Activated T-helper 17 cell treated with anti-CD3 and anti-CD28 coated beads, Interleukin-2, amount 50 U/mL, for 72 hours (primary cell): ENCODE results near the gene ABHD1. TPM values are rescaled to one million over a fixed set of nuclear protein-coding genes. Genes with fewer than 3 reads are reported as not detected.
"Not testable (repeated sequence)": the region's sequence is repeated elsewhere in the genome, so short reads cannot be mapped to it uniquely, and the experiment has no call there.

Source experiments
- ATAC-seq: fragments of 150-1000 bp; cut with Tn5 transposase; replicated peaks from 2 replicates; pipeline ENCODE4 v1.10.0; 2021; ENCODE audit warnings: mild to moderate bottlenecking, moderate library complexity
- H3K27ac Mint-ChIP-seq: one replicate; pipeline ENCODE4 v1.8.0; 2022; ENCODE audit warnings: mixed read lengths
- H3K27me3 Mint-ChIP-seq: one replicate; pipeline ENCODE4 v1.8.0; 2022; ENCODE audit warnings: mixed read lengths
- H3K36me3 Mint-ChIP-seq: one replicate; pipeline ENCODE4 v1.8.0; 2022; ENCODE audit warnings: low read depth, mild to moderate bottlenecking, mixed read lengths
- H3K4me1 Mint-ChIP-seq: one replicate; pipeline ENCODE4 v1.8.0; 2022; ENCODE audit warnings: mixed read lengths
- H3K4me3 Mint-ChIP-seq: one replicate; pipeline ENCODE4 v1.8.0; 2022; ENCODE audit warnings: mild to moderate bottlenecking, mixed read lengths
- H3K9me3 Mint-ChIP-seq: one replicate; pipeline ENCODE4 v1.8.0; 2022; ENCODE audit warnings: mixed read lengths
- total RNA-seq, 2 donors: library from RNA; stranded (reverse); gene quantifications; one replicate each; pipeline ENCODE4 v1.2.3, GENCODE V29; 2022

The ABHD1 gene
- total RNA-seq, 2 donors from 2014 or later: 0.17 to 0.40 TPM

GRCh38 chr2:27094353-27094984 lies 29.1 kb upstream of the ABHD1 start:
- Mint-ChIP-seq H3K27ac (peak overlapping the region; percentile 25), H3K4me3 (no peak overlapping the region), H3K27me3 (no peaks in the 10 kb centered on the region), H3K36me3 (no peaks in the 10 kb centered on the region), H3K9me3 (no peaks in the 10 kb centered on the region), H3K4me1 (no peaks in the 10 kb centered on the region)
- no peak for ATAC-seq

- H3K27ac Mint-ChIP-seq: no peak overlapping the region
- H3K4me1 Mint-ChIP-seq: no peaks in the 10 kb centered on the region
- H3K4me3 Mint-ChIP-seq: no peak overlapping the region
- H3K27me3 Mint-ChIP-seq: no peaks in the 10 kb centered on the region
- H3K9me3 Mint-ChIP-seq: no peaks in the 10 kb centered on the region
- ATAC-seq: no peak
- no peaks in the 10 kb centered on the region for H3K36me3 Mint-ChIP-seq
Measured at GRCh38 chr2:27095427-27095744, 28.2 kb upstream of the ABHD1 start.

GRCh38 chr2:27095745-27096651 lies 27.6 kb upstream of the ABHD1 start:
- no peak overlapping the region for H3K27ac Mint-ChIP-seq
- H3K27me3 Mint-ChIP-seq: no peaks in the 10 kb centered on the region

GRCh38 chr2:27096748-27097297 lies 26.8 kb upstream of the ABHD1 start:
- Mint-ChIP-seq H3K4me3 (no peak overlapping the region), H3K4me1 (no peaks in the 10 kb centered on the region), H3K36me3 (no peaks in the 10 kb centered on the region), H3K9me3 (no peaks in the 10 kb centered on the region), H3K27me3 (no peaks in the 10 kb centered on the region), H3K27ac (no peak overlapping the region)
- ATAC-seq: no peak

More at GRCh38 chr2:27095745-27096651, 27.6 kb upstream of the ABHD1 start:
- Mint-ChIP-seq H3K4me3 (no peak overlapping the region), H3K9me3 (no peaks in the 10 kb centered on the region), H3K36me3 (no peaks in the 10 kb centered on the region), H3K4me1 (no peaks in the 10 kb centered on the region)
- peak; percentile 76 for ATAC-seq

- ATAC-seq: no peak
- Mint-ChIP-seq H3K27ac (no peak overlapping the region), H3K9me3 (no peaks in the 10 kb centered on the region), H3K4me1 (no peaks in the 10 kb centered on the region), H3K4me3 (no peak overlapping the region), H3K36me3 (no peaks in the 10 kb centered on the region), H3K27me3 (no peaks in the 10 kb centered on the region)
Measured at GRCh38 chr2:27097341-27097740, 26.3 kb upstream of the ABHD1 start.

- Mint-ChIP-seq H3K4me3 (no peak overlapping the region), H3K36me3 (no peaks in the 10 kb centered on the region), H3K27ac (no peak overlapping the region), H3K27me3 (peaks cover 1% of the 10 kb centered on the region), H3K4me1 (no peaks in the 10 kb centered on the region), H3K9me3 (no peaks in the 10 kb centered on the region)
- no peak for ATAC-seq
Measured at GRCh38 chr2:27099334-27099955, 24.2 kb upstream of the ABHD1 start.

- Mint-ChIP-seq H3K4me3 (no peak overlapping the region), H3K27ac (no peak overlapping the region), H3K27me3 (peaks cover 3% of the 10 kb centered on the region), H3K4me1 (no peaks in the 10 kb centered on the region), H3K36me3 (no peaks in the 10 kb centered on the region), H3K9me3 (no peaks in the 10 kb centered on the region)
- ATAC-seq: no peak
Measured at GRCh38 chr2:27100036-27100435, 23.6 kb upstream of the ABHD1 start.

GRCh38 chr2:27102329-27102728 lies 21.3 kb upstream of the ABHD1 start:
- H3K27me3 Mint-ChIP-seq: peaks cover 3% of the 10 kb centered on the region

GRCh38 chr2:27105981-27106380 lies 17.6 kb upstream of the ABHD1 start:
- no peaks in the 10 kb centered on the region for H3K36me3 Mint-ChIP-seq
- H3K9me3 Mint-ChIP-seq: no peaks in the 10 kb centered on the region

More at GRCh38 chr2:27102329-27102728, 21.3 kb upstream of the ABHD1 start:
- no peak overlapping the region for H3K4me3 Mint-ChIP-seq
- no peaks in the 10 kb centered on the region for H3K4me1 Mint-ChIP-seq
- H3K9me3 Mint-ChIP-seq: no peaks in the 10 kb centered on the region
- no peak for ATAC-seq
- no peak overlapping the region for H3K27ac Mint-ChIP-seq
- no peaks in the 10 kb centered on the region for H3K36me3 Mint-ChIP-seq

GRCh38 chr2:27108221-27108620 lies 15.4 kb upstream of the ABHD1 start:
- H3K27ac Mint-ChIP-seq: no peak overlapping the region
- no peaks in the 10 kb centered on the region for H3K4me1 Mint-ChIP-seq

More at GRCh38 chr2:27105981-27106380, 17.6 kb upstream of the ABHD1 start:
- no peaks in the 10 kb centered on the region for H3K4me1 Mint-ChIP-seq
- no peak overlapping the region for H3K27ac Mint-ChIP-seq
- no peak overlapping the region for H3K4me3 Mint-ChIP-seq
- ATAC-seq: no peak
- H3K27me3 Mint-ChIP-seq: peaks cover 6% of the 10 kb centered on the region

GRCh38 chr2:27109083-27109482 lies 14.5 kb upstream of the ABHD1 start:
- no peak overlapping the region for H3K4me3 Mint-ChIP-seq
- H3K27ac Mint-ChIP-seq: no peak overlapping the region
- no peak for ATAC-seq
- H3K9me3 Mint-ChIP-seq: no peaks in the 10 kb centered on the region
- peaks cover 6% of the 10 kb centered on the region for H3K27me3 Mint-ChIP-seq
- H3K36me3 Mint-ChIP-seq: no peaks in the 10 kb centered on the region
- H3K4me1 Mint-ChIP-seq: no peaks in the 10 kb centered on the region

More at GRCh38 chr2:27108221-27108620, 15.4 kb upstream of the ABHD1 start:
- Mint-ChIP-seq H3K4me3 (no peak overlapping the region), H3K9me3 (no peaks in the 10 kb centered on the region), H3K27me3 (peaks cover 6% of the 10 kb centered on the region), H3K36me3 (no peaks in the 10 kb centered on the region)
- no peak for ATAC-seq

- H3K27ac Mint-ChIP-seq, H3K9me3 Mint-ChIP-seq, H3K27me3 Mint-ChIP-seq, ATAC-seq, H3K4me3 Mint-ChIP-seq, H3K36me3 Mint-ChIP-seq, H3K4me1 Mint-ChIP-seq: not testable (repeated sequence)
Measured at GRCh38 chr2:27110603-27111352, 12.8 kb upstream of the ABHD1 start.

- not testable (repeated sequence) for H3K36me3 Mint-ChIP-seq, H3K4me3 Mint-ChIP-seq, H3K27me3 Mint-ChIP-seq, H3K9me3 Mint-ChIP-seq, ATAC-seq, H3K27ac Mint-ChIP-seq, H3K4me1 Mint-ChIP-seq
Measured at GRCh38 chr2:27111392-27112078, 12.1 kb upstream of the ABHD1 start.

GRCh38 chr2:27115519-27115918 lies 8.1 kb upstream of the ABHD1 start:
- Mint-ChIP-seq H3K36me3 (no peaks in the 10 kb centered on the region), H3K27me3 (peaks cover 13% of the 10 kb centered on the region), H3K4me3 (no peak overlapping the region), H3K9me3 (no peaks in the 10 kb centered on the region), H3K4me1 (no peaks in the 10 kb centered on the region), H3K27ac (no peak overlapping the region)
- no peak for ATAC-seq
